Stimulated activated CD8-positive, alpha-beta memory T cell treated with anti-CD3 and anti-CD28 coated beads, Interleukin-7, amount 100 ng/mL, for 24 hours (primary cell): ENCODE data around the gene EFR3B.
"Not testable (repeated sequence)": the region's sequence is repeated elsewhere in the genome, so short reads cannot be mapped to it uniquely, and the experiment has no call there.

Source experiments
- DNase-seq: peaks from one replicate; pipeline ENCODE4 v3.0.0-alpha.2; 2020; ENCODE audit warnings: low read depth

Gene EFR3B

GRCh38 chr2:25105336-25106085 is 63.6 kb downstream of the EFR3B start:
- DNase-seq: no peak

GRCh38 chr2:25109822-25110221 is 67.9 kb downstream of the EFR3B start:
- no peak for DNase-seq

GRCh38 chr2:25112113-25112512 is 70.2 kb downstream of the EFR3B start:
- no peak for DNase-seq

GRCh38 chr2:25115249-25115883 is 73.5 kb downstream of the EFR3B start:
- DNase-seq: no peak

- DNase-seq: no peak
Measured at GRCh38 chr2:25115902-25116301, 74.0 kb downstream of the EFR3B start.

GRCh38 chr2:25116956-25117355 is 75.1 kb downstream of the EFR3B start:
- DNase-seq: no peak

GRCh38 chr2:25119263-25119662 is 77.4 kb downstream of the EFR3B start:
- DNase-seq: no peak

GRCh38 chr2:25122367-25122766 is 80.5 kb downstream of the EFR3B start:
- DNase-seq: no peak

GRCh38 chr2:25123682-25124081 is 81.8 kb downstream of the EFR3B start:
- no peak for DNase-seq

- DNase-seq: no peak
Measured at GRCh38 chr2:25125189-25125588, 83.3 kb downstream of the EFR3B start.

- DNase-seq: no peak
Measured at GRCh38 chr2:25125976-25126375, 84.1 kb downstream of the EFR3B start.

GRCh38 chr2:25127071-25127470 is 85.2 kb downstream of the EFR3B start:
- DNase-seq: not testable (repeated sequence)

- DNase-seq: no peak
Measured at GRCh38 chr2:25127646-25128045, 85.8 kb downstream of the EFR3B start.

- no peak for DNase-seq
Measured at GRCh38 chr2:25129901-25130520, 88.1 kb downstream of the EFR3B start.

GRCh38 chr2:25131253-25131566 is 89.3 kb downstream of the EFR3B start:
- DNase-seq: no peak

GRCh38 chr2:25131567-25132298 is 89.9 kb downstream of the EFR3B start:
- DNase-seq: no peak

- DNase-seq: no peak
Measured at GRCh38 chr2:25132299-25132635, 90.4 kb downstream of the EFR3B start.

GRCh38 chr2:25132693-25133092 is 90.8 kb downstream of the EFR3B start:
- no peak for DNase-seq

- not testable (repeated sequence) for DNase-seq
Measured at GRCh38 chr2:25140535-25140934, 98.7 kb downstream of the EFR3B start.

GRCh38 chr2:25141120-25141519 is 99.2 kb downstream of the EFR3B start:
- no peak for DNase-seq

GRCh38 chr2:25145803-25146202 is 103.9 kb downstream of the EFR3B start:
- no peak for DNase-seq

GRCh38 chr2:25146896-25147295 is 105.0 kb downstream of the EFR3B start:
- no peak for DNase-seq

- DNase-seq: no peak
Measured at GRCh38 chr2:25149646-25150045, 107.8 kb downstream of the EFR3B start.
